A549 (cell line): Measurements from ENCODE around the gene CUX1. TPM values are rescaled to one million over a fixed set of nuclear protein-coding genes. Genes with fewer than 3 reads are reported as not detected.

Source experiments
- ATAC-seq, 2 experiments: fragments of 200-7000 bp in 1 of 2; fragments of >200 bp in 1 of 2; cut with Nextera tagmentation in 1 of 2; cut with Tn5 transposase in 1 of 2; 3 replicates each; pipeline versions ENCODE4 v1.8.0 to v1.9.1; 2018 to 2020; ENCODE audit warnings: mild to moderate bottlenecking in 1 of 2, moderate library complexity in 1 of 2
- CTCF ChIA-PET: fragments of 300-600 bp; sonication (Branson Sonifier 250); formaldehyde crosslinking; extraction: SDS; loops from one replicate; lab custom pipeline; 2021; ENCODE audit warnings: antibody characterized with exemption, inconsistent platforms; lab: Yijun Ruan, JAX
- POLR2A ChIA-PET: fragments of 350-600 bp; formaldehyde crosslinking; extraction: SDS; loops from one replicate; lab custom pipeline; 2021; ENCODE audit warnings: antibody characterized with exemption, inconsistent platforms; lab: Yijun Ruan, JAX
- DNase-seq, 2 experiments: peaks; one replicate each; pipeline versions ENCODE4 v3.0.0 to v3.0.0-alpha.2; 2011 to 2016; ENCODE audit warnings: low read depth in 1 of 2, low spot score in 1 of 2
- FAIRE-seq: peaks from 2 replicates; lab custom pipeline; 2011; peaks lifted over from hg19 to GRCh38; lab: Jason Lieb, UNC
- H3K27ac ChIP-seq, 2 experiments: fragments of >200 bp; sonication (Bioruptor Twin); formaldehyde crosslinking; 3 replicates each; pipeline ENCODE4 v1.5.1; 2016 to 2017
- H3K4me1 ChIP-seq: fragments of >200 bp; sonication (Bioruptor Twin); formaldehyde crosslinking; 3 replicates; pipeline ENCODE4 v1.6.1; 2016
- H3K4me2 ChIP-seq: fragments of >200 bp; sonication (Bioruptor Twin); formaldehyde crosslinking; 3 replicates; pipeline ENCODE4 v1.6.1; 2016
- H3K4me3 ChIP-seq: fragments of >200 bp; sonication (Bioruptor Twin); formaldehyde crosslinking; 3 replicates; pipeline ENCODE4 v1.5.1; 2016
- H3K9me3 ChIP-seq: fragments of >200 bp; sonication (Bioruptor Twin); formaldehyde crosslinking; 3 replicates; pipeline ENCODE4 v1.6.1; 2016
- EP300 ChIP-seq, 2 experiments: fragments of >200 bp; sonication (Bioruptor Twin); formaldehyde crosslinking; IDR thresholded peaks; 2 replicates in 1 of 2; 3 replicates in 1 of 2; pipeline ENCODE4 v1.6.1; 2016 to 2017
- ESRRA ChIP-seq: fragments of 150-350 bp; IDR thresholded peaks from 2 replicates; pipeline ENCODE4 v1.6.1; 2014; ENCODE audit warnings: mild to moderate bottlenecking, low read length, borderline replicate concordance
- FOSB ChIP-seq: fragments of 250-450 bp; sonication (Bioruptor Pico); IDR thresholded peaks from 2 replicates; pipeline ENCODE4 v1.5.0; 2020; ENCODE audit warnings: mild to moderate bottlenecking, moderate library complexity
- HEYL ChIP-seq: fragments of 250-450 bp; sonication (Bioruptor Pico); IDR thresholded peaks from 2 replicates; pipeline ENCODE4 v1.8.0; 2021; ENCODE audit warnings: mild to moderate bottlenecking, moderate library complexity
- JUN ChIP-seq, 2 experiments: fragments of >200 bp; sonication (Bioruptor Twin); formaldehyde crosslinking; IDR thresholded peaks; 2 replicates in 1 of 2; 3 replicates in 1 of 2; pipeline ENCODE4 v1.6.1; 2016 to 2017
- MYC ChIP-seq: IDR thresholded peaks from 2 replicates; pipeline ENCODE4 v1.6.1; 2012; ENCODE audit warnings: mild to moderate bottlenecking, inconsistent platforms, low read length, improper control_type of control experiment, borderline replicate concordance
- PHF8 ChIP-seq: fragments of 200-600 bp; sonication (generic); IDR thresholded peaks from 2 replicates; pipeline ENCODE4 v1.6.1; 2016; ENCODE audit warnings: low read depth, mild to moderate bottlenecking, antibody characterized with exemption, moderate library complexity, borderline replicate concordance
- POLR2A ChIP-seq: IDR thresholded peaks from 2 replicates; pipeline ENCODE4 v1.6.1; 2012; ENCODE audit warnings: mild to moderate bottlenecking, low read length
- POLR2AphosphoS2 ChIP-seq: conservative IDR thresholded peaks from 2 replicates; pipeline ENCODE4 v1.6.1; 2012; ENCODE audit warnings: low read length, improper control_type of control experiment, inconsistent platforms
- SMC3 ChIP-seq: fragments of >200 bp; sonication (Bioruptor Twin); formaldehyde crosslinking; IDR thresholded peaks from 3 replicates; pipeline ENCODE4 v1.6.1; 2018; ENCODE audit warnings: inconsistent platforms
- WGBS: methylation state at CpG from one replicate; pipeline ENCODE4 v1.1.6; 2017; ENCODE audit errors: missing lambda C conversion rate; 5-methylcytosine and 5-hydroxymethylcytosine counted together
- polyA plus RNA-seq, 4 experiments: library from polyadenylated mRNA; depleted of rRNA in 3 of 4; stranded (reverse); fragments of >200 nt; fragmentation: RNase III in 1 of 4; extraction: RNeasy Plus Mini Kit Qiagen cat#74134 plus additional on column Dnase treatment in 1 of 4; gene quantifications; 2 replicates in 3 of 4; 3 replicates in 1 of 4; pipeline ENCODE4 v1.2.3, GENCODE V29; 2011 to 2017
- TF ChIP-seq, protein P1 (sequence below): fragments of 200-600 bp; sonication (generic); IDR thresholded peaks from 2 replicates; pipeline ENCODE4 v1.6.1; 2016; ENCODE audit warnings: antibody characterized with exemption, mild to moderate bottlenecking, moderate library complexity
- TF ChIP-seq, protein P2 (sequence below): fragments of >200 bp; sonication (Bioruptor Twin); formaldehyde crosslinking; IDR thresholded peaks from 3 replicates; pipeline ENCODE4 v1.5.1; 2016
- TF ChIP-seq, protein P3 (sequence below): IDR thresholded peaks from 2 replicates; pipeline ENCODE4 v1.6.1; 2012
- TF ChIP-seq, protein P4 (sequence below): IDR thresholded peaks from 2 replicates; pipeline ENCODE4 v1.6.1; 2012
- TF ChIP-seq, protein P5 (sequence below): fragments of 250-450 bp; sonication (Bioruptor Pico); IDR thresholded peaks from 2 replicates; pipeline ENCODE4 v1.5.0; 2021; ENCODE audit warnings: mild to moderate bottlenecking, moderate library complexity, borderline replicate concordance

Gene CUX1
- polyA plus RNA-seq, 2 of the 4 experiments (the other 2 are of a cell fraction): 32.7 to 33.4 TPM

DNA sequence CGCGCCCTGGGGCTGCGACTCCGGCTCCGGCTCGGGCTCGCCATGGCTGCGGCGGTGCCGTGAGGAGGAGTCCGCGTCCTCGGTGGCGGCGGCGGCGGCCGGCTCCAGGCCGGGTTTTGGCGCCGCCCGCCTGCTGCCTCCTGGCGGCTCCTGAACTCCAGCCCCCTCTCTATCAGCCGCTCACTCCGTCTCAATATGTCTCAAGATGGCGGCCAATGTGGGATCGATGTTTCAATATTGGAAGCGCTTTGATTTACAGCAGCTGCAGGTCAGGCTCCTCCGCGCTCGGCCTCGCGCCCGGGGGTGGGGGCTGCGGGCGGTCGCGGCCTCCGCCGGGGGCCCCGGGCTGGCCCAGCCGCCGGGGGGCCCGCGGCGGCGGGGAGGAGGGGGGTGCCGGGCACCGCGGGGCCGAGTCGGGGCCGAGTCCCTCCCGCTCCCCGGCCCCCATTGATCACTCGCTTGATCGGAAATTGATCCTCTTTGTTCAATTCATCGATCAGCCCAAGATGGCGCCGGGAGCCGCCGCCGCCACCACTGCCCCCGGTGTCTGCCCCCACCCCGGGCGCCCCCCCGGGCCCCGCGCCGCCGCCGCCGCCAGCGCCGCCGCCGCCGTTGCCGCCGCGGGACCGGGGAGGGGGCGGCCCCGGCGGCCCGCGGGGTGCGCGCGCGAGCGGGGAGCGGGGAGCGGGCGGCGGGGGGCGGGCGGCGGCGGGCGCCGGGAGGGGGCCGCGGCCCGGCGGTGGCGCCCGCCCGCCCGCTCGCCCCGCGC is 1.4 kb upstream of the CUX1 start:
- ATAC-seq (peak; percentile 69 to 75), DNase-seq (peak; percentile 72 to 84), FAIRE-seq (no peak)
- POLR2A ChIA-PET: interaction anchor here (1.7 kb wide), 1 partner anchor 41 kb away, joined by 4 read pairs; no protein-coding TSS in a partner anchor
- Histone ChIP-seq H3K27ac (peak overlapping the region; percentile 99 to 100), H3K4me3 (peak overlapping the region; percentile 92), H3K4me2 (peak overlapping the region; percentile 97; the same call in 2 of the 3 replicates), H3K4me1 (peaks cover 37% of the 10 kb centered on the region; the same call in 2 of the 3 replicates), H3K9me3 (no peaks in the 10 kb centered on the region)
- TF ChIP-seq, protein P1, sequence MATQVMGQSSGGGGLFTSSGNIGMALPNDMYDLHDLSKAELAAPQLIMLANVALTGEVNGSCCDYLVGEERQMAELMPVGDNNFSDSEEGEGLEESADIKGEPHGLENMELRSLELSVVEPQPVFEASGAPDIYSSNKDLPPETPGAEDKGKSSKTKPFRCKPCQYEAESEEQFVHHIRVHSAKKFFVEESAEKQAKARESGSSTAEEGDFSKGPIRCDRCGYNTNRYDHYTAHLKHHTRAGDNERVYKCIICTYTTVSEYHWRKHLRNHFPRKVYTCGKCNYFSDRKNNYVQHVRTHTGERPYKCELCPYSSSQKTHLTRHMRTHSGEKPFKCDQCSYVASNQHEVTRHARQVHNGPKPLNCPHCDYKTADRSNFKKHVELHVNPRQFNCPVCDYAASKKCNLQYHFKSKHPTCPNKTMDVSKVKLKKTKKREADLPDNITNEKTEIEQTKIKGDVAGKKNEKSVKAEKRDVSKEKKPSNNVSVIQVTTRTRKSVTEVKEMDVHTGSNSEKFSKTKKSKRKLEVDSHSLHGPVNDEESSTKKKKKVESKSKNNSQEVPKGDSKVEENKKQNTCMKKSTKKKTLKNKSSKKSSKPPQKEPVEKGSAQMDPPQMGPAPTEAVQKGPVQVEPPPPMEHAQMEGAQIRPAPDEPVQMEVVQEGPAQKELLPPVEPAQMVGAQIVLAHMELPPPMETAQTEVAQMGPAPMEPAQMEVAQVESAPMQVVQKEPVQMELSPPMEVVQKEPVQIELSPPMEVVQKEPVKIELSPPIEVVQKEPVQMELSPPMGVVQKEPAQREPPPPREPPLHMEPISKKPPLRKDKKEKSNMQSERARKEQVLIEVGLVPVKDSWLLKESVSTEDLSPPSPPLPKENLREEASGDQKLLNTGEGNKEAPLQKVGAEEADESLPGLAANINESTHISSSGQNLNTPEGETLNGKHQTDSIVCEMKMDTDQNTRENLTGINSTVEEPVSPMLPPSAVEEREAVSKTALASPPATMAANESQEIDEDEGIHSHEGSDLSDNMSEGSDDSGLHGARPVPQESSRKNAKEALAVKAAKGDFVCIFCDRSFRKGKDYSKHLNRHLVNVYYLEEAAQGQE: no peak
- TF ChIP-seq POLR2AphosphoS2: no peak
- TF ChIP-seq HEYL (CRISPR knock-in tag): no peak
- TF ChIP-seq, protein P2, sequence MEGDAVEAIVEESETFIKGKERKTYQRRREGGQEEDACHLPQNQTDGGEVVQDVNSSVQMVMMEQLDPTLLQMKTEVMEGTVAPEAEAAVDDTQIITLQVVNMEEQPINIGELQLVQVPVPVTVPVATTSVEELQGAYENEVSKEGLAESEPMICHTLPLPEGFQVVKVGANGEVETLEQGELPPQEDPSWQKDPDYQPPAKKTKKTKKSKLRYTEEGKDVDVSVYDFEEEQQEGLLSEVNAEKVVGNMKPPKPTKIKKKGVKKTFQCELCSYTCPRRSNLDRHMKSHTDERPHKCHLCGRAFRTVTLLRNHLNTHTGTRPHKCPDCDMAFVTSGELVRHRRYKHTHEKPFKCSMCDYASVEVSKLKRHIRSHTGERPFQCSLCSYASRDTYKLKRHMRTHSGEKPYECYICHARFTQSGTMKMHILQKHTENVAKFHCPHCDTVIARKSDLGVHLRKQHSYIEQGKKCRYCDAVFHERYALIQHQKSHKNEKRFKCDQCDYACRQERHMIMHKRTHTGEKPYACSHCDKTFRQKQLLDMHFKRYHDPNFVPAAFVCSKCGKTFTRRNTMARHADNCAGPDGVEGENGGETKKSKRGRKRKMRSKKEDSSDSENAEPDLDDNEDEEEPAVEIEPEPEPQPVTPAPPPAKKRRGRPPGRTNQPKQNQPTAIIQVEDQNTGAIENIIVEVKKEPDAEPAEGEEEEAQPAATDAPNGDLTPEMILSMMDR: peak; percentile 52
- peak; percentile 12; the same call in 1 of the 2 replicates for TF ChIP-seq POLR2A
- TF ChIP-seq FOSB (CRISPR knock-in tag): no peak
- TF ChIP-seq, protein P3, sequence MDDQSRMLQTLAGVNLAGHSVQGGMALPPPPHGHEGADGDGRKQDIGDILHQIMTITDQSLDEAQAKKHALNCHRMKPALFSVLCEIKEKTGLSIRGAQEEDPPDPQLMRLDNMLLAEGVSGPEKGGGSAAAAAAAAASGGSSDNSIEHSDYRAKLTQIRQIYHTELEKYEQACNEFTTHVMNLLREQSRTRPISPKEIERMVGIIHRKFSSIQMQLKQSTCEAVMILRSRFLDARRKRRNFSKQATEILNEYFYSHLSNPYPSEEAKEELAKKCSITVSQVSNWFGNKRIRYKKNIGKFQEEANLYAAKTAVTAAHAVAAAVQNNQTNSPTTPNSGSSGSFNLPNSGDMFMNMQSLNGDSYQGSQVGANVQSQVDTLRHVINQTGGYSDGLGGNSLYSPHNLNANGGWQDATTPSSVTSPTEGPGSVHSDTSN: no peak
- peak; percentile 25 to 59; a peak in 2 of 5 replicates for TF ChIP-seq JUN (IDR thresholded peaks at IDR 0.05)
- TF ChIP-seq ESRRA: no peak
- TF ChIP-seq SMC3: peak; percentile 43; the same call in 2 of the 3 replicates
- peak; percentile 33; the same call in 1 of the 2 replicates for TF ChIP-seq MYC
- WGBS: under 1% methylated on average over 20 of the region's 113 CpGs
- CTCF ChIA-PET: interaction anchor here (0.6 to 2.7 kb wide), 5 partner anchors 42 to 512 kb away, joined by 3 to 11 read pairs (median 3); no protein-coding TSS in a partner anchor

DNA sequence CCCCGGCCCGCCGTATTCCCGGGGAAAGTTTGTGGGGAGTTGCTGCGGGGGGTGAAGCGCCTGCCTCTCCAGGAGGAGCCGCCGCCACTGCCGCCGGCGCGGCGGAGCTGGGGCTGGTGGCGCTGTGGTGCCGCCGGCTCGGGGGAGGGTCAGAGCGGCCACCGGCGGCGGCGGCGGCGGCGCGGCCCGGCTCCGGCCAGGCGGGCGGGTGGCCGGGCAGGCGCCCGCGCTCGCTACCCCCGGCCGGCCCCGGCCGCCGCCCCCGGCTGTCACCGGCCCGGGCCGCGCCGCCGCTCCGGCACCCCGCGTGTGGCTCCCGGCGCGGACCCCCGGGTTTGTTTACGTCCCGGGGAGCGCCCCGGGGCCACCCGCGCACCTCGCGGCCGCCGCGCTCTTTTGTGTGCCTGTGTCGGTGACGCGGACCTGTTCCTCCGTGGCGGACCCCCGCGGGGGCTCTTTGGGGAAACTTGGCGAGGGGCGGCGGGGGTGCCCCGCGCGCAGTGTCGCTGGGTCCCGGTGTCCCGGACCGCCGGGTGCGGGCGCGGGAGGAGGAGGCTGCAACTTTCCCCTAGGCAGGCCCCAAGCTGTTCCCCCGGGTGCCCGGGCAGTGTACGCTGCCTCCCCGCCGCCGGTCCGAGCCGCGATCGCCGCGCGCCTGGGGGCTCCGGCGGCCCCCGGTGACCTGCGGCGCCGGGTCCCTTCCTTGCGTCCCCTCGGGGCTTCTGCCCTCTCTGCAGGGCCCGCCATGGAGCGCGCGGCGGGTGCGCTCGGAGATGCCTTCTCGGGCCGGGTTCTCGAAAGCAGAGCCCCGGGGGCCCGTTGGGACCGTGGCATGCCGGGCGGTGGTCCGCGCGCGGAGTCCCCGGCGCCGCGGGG is 593 bp upstream of the CUX1 start:
- POLR2A ChIA-PET: interaction anchor here (1.7 kb wide), 1 partner anchor 40 kb away, joined by 4 read pairs; no protein-coding TSS in a partner anchor
- peak in 1 of 2 experiments; percentile 52 for DNase-seq
- no CpG with 5 or more reads among the region's 130 CpGs for WGBS
- Histone ChIP-seq H3K9me3 (no peaks in the 10 kb centered on the region), H3K27ac (peak overlapping the region; percentile 99 to 100), H3K4me2 (peak overlapping the region; percentile 65), H3K4me3 (peak overlapping the region; percentile 92), H3K4me1 (peaks cover 37% of the 10 kb centered on the region; the same call in 2 of the 3 replicates)
- FAIRE-seq: no peak
- CTCF ChIA-PET: interaction anchor here (0.5 to 2.7 kb wide), 6 partner anchors 10 to 120 kb away, joined by 3 to 11 read pairs (median 3); no protein-coding TSS in a partner anchor
- ATAC-seq: peak in 1 of 2 experiments; percentile 38; a peak in 3 of 6 replicates
- TF ChIP-seq, protein P1: no peak
- peak; percentile 15; the same call in 1 of the 2 replicates for TF ChIP-seq POLR2A
- 0 out of 5 replicates have a peak, but pooled peaks of 1 of the 2 experiments have one; percentile 7 for TF ChIP-seq JUN (IDR thresholded peaks at IDR 0.05)
- no peak for TF ChIP-seq EP300 (IDR thresholded peaks at IDR 0.05)
- TF ChIP-seq, protein P4, sequence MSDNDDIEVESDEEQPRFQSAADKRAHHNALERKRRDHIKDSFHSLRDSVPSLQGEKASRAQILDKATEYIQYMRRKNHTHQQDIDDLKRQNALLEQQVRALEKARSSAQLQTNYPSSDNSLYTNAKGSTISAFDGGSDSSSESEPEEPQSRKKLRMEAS: 0 out of 2 replicates have a peak, but pooled peaks have one; percentile 23
- TF ChIP-seq, protein P5, sequence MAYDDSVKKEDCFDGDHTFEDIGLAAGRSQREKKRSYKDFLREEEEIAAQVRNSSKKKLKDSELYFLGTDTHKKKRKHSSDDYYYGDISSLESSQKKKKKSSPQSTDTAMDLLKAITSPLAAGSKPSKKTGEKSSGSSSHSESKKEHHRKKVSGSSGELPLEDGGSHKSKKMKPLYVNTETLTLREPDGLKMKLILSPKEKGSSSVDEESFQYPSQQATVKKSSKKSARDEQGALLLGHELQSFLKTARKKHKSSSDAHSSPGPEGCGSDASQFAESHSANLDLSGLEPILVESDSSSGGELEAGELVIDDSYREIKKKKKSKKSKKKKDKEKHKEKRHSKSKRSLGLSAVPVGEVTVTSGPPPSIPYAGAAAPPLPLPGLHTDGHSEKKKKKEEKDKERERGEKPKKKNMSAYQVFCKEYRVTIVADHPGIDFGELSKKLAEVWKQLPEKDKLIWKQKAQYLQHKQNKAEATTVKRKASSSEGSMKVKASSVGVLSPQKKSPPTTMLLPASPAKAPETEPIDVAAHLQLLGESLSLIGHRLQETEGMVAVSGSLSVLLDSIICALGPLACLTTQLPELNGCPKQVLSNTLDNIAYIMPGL: peak; percentile 51; the same call in 1 of the 2 replicates
- TF ChIP-seq PHF8: peak; percentile 28; the same call in 1 of the 2 replicates
